SHP77 (cell line): ENCODE data around the gene CLCN7.
"Not testable (repeated sequence)": the region's sequence is repeated elsewhere in the genome, so short reads cannot be mapped to it uniquely, and the experiment has no call there.

Experiments
- DNase-seq, 2 experiments: peaks; one replicate each; lab custom pipeline; 2025; lab: John Stamatoyannopoulos, UW

Gene CLCN7

GRCh38 chr16:1487395-1488053 lies 12.7 kb upstream of the CLCN7 start:
- no peak for DNase-seq

- no peak for DNase-seq
These were observed 11.9 kb upstream of the CLCN7 start for GRCh38 chr16:1486551-1487390.

GRCh38 chr16:1485847-1486496 lies 11.1 kb upstream of the CLCN7 start:
- DNase-seq: no peak

DNA sequence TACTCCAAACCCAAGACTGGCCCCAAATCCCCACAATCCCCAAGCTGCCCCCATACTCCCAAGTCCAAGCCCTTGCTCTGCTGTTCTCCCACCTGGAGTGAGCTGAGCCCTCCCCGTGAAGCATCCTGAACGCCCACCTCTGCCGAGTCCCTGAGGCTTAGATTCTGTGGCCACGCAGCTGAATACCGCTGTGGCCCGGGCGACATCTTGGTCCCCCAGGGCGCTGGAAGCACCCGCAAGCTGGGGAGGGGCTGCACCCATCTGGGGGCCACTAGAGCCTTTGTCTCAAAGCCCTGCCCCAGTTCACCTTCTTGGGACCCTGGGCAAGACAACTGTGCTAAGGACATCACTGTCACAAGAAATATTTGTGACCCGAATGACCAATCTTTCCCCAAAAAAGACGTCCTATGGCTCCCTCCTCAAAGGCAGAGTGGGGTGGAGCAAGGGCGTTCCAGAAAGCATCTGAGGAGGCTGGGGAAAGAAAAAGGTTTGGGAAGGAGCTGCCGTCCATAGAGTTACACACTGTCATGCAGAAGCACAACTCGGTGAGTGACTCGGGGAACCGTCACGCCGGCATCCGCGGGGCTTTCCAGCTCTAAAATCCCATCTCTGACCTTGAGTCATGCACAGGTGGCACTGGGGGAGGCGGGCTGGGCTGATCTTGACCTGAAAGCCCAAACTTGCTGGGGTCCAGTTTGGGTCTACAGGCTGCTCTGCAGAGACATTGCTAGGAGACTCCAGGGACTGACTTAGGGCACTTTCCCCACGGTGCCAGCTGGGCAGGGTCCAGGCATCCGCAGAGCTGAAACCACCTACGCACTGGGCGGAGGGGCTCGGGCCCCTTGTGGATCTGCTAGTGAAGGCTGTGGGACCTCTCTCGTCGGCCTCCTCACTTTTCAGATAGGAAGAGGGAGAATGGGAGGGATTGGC lies 7.3 kb upstream of the CLCN7 start:
- no peak for DNase-seq

GRCh38 chr16:1478937-1479336 lies 4.1 kb upstream of the CLCN7 start:
- not testable (repeated sequence) for DNase-seq

DNA sequence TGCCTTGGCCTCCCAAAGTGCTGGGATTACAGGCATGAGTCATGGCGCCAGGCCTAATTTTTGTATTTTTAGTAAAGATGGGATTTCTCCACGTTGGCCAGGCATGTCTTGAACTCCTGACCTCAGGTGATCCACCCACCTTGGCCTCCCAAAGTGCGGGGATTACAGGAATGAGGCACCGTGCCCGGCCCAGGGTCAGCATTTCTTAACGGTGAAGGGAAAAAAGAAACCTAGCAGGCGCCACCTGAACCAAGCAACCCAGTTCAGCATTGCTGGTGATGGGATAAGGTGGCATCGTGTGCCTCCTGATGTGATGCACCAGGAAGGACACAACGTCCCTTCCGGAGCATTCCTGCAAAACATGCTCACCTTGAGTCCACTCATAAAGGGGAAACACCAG lies 2.2 kb upstream of the CLCN7 start:
- no peak for DNase-seq

DNA sequence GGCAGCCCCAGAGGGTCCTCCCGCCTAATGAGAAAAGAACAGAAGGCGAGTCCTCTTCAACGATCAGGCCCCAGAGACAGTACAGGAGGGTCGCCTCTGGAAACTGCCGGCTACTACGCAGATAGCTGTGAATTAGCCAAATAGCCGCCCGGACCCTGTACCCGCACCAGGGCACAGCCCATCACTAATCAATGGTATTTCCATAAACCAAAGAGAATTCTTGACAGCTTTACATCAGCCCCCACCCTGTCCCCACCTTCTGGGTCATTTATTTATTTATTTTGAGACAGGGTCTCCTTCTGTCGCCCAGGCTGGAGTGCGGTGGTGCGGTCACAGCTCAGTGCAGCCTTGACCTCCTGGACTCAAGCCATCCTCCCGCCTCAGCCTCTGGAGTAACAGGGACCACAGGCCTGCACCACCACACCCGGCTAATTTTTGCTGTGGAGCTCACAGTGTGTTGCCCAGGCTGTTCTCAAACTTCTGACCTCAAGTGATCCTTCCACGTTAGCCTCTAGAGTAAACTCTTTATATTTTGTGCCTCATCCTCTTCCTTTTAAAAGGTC lies 805 bp upstream of the CLCN7 start:
- no peak for DNase-seq

DNA sequence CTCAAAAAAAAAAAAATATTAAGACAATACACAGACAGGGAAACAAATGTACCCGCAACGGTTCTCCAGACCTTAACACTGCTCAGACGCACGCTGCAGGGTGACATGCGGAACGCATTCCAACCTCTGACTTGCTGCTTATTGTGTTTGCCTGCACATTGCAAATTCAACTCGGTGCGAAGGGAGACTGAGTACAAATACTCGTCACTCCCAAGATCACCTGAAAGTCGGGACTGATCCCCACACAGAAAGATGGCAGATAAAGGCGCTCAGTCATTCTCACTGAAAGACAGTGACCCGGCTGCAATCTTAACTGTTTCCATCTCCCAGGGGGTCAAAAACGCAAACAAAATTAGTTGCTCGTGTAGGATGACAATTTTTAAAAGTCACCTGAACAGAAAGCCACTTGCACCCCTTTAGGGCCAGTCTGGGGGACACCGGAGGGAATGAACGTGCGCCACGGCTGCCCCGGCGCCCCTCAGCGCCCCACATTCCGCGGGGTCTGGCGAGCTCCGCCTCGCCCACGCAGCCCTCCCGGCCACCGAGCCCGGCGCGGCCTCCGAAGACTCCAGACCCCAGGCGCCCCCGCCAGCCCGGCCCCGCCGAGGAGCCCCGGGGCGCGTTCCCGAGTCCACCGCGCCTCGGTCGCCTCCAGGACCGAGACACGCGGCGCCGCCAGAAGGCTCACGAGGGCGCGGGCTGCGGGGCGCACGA lies 589 bp downstream of the CLCN7 start:
- DNase-seq: no peak

GRCh38 chr16:1472974-1473373 lies 1.9 kb downstream of the CLCN7 start:
- no peak for DNase-seq

GRCh38 chr16:1471569-1472194 lies 3.1 kb downstream of the CLCN7 start:
- DNase-seq: no peak

DNA sequence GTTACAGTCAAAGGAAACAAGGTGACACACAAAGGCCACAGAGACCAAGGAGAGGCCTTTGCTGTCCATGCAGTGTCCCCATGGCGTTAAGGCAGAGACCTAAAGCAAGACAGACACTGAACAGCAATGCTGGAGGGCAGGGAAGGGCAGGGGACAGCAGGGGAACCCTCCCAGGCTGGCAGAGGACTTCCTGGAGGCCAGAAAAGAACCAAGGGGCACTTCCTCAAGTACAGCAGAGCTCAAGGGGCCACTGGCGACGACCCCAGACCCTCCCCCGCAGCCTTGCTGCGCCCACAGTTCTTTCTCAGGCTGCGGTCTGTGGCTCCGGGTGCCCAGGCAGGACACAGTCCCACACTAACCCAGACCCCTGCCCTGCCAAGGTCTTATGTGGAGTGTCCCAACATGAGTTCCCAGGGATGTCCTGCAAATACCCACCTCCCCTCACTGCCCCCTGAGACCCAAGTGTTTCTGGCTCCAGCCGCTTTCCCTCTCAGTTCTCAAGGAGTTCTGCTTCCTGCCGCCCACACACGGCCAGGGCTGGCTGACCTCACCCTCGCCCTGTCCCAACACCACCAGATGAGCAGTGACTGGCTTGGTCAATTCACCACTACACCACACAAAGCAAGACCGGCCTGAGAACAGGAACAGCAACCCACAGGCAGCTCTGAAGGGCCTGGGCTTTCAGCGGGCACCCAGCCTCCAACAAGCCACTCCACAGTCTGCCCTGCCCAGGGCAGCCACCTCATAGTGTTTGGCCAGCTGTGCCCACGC lies 4.2 kb downstream of the CLCN7 start:
- no peak for DNase-seq

DNA sequence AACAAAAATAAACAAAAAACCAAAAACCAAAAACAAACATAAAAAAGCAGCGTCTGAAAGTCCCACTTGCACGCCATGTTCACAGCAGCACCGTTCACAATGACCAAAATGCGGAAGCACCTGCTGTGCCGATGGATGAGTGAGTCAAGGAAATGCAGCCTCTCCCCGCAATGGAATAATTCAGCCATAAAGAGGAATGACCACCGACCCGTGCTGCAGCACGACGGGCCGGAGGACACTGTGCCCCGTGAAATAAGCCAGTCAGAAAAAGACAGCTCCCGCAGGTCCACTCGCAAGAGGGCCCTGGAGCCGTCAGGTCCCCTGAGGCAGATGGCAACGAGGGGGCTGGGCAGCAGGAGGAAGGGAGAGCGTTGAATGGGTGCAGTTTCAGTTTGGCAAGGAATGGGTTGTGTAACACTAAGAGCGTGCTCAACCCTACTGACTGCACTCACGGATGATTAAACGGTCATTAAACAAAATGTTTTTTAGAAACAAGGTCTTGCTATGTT lies 5.1 kb downstream of the CLCN7 start:
- no peak for DNase-seq

DNA sequence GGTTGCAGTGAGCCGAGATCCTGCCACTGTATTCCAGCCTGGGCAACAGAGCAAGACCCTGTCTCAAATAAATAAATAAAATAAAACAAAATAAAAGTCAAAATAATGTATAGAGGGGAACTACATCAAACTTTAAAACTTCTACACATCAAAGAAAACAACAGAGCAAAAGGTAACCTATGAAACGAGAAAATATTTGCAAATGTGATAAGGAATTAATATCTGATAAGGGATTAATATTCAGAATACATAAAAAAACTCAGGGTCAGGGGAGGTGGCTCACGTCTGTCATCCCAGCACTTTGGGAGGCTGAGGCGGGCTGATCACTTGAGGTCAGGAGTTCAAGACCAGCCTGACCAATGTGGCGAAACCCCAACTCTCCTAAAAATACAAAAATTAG lies 5.7 kb downstream of the CLCN7 start:
- DNase-seq: not testable (repeated sequence)

DNA sequence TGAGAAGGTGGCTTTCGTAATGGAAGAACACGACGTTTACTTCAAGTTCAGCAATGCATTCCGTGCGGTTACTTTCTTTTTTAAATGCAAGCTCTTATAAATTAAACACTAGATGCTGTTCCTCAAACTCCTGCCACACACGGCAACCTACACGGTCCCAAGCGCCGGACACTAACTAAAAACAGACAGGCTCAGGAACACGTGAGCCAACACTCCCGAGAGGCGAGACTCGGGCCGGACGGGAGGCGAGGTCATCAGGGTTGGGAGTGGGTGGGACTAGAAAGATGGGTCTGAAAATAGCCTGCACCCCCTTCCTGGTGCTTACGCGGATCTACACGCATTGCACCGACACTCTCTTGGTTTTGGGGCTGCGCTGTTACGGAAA lies 6.4 kb downstream of the CLCN7 start:
- no peak for DNase-seq

- no peak for DNase-seq
These were observed 7.8 kb downstream of the CLCN7 start for GRCh38 chr16:1466968-1467521.

GRCh38 chr16:1466054-1466453 lies 8.8 kb downstream of the CLCN7 start:
- no peak for DNase-seq

GRCh38 chr16:1465567-1465915 lies 9.3 kb downstream of the CLCN7 start:
- DNase-seq: no peak

DNA sequence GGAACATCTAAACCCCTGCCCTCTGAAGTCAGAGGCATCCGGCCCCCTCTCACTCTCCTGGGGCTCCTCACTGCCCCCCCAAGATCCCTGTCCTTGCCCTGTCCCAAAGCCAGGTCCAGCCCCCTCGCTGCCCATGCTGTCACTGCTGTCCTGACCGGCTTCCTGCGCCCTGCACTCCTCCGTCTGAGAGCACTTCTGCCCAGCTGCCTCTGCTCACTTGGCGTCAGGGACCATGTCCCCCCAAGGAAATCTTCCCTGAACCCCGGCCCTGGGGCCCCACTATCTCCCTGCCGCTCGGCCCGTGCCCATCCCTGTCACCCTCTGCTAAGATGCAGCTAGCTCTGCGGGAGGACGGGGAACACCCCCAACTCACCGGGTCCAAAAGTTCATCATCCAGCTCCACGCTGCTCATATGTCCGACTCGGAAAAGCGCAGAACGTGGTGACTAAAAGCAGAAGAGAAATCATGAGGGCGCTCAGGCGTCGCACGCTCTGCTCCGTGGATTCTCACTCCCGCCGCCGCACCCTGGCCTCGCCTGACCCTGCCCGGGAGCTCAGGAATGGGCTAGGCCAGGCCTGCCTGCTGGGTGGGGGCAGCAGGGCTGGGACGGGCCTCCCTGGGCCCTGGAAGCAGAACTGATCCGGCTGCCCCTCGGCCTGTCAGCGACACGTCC lies 9.8 kb downstream of the CLCN7 start:
- DNase-seq: no peak
